Measurements from ENCODE around the gene TAF4B. TPM values are rescaled to one million over a fixed set of nuclear protein-coding genes. Genes with fewer than 3 reads are reported as not detected.
"Not testable (repeated sequence)": the region's sequence is repeated elsewhere in the genome, so short reads cannot be mapped to it uniquely, and the experiment has no call there.

Gene TAF4B
- total and polyA plus RNA-seq, 4 donors: 1.6 to 5.9 (median 2.4) TPM

DNA sequence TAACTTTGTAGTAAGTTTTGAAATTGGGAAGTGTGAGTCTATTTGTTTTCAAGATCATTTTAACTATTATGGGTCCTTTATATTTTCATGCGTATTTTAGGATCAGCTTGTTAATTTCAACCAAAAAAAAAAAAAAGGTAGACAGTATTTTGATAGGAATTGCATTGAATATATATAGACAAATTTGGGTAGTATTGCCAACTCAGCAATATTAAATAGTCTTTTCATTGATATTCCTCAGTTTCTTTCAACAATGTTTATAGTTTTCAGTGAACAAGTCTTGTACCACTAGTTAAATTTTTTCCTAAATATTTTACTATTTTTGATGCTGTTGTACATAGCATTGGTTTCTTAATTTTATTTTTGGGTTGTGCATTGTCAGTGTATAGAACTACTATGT, 149.9 kb downstream of the TAF4B start:
- no peak for TF ChIP-seq CTCF (IDR thresholded peaks at IDR 0.05; ENCODE audit: control extremely low read depth, extremely low read depth)
- WGBS, 2 donors: 91 to 93% methylated on average over 1 of the region's 1 CpG
- DNase-seq (no peak), ATAC-seq (ENCODE audit: insufficient read depth, low FRiP score) (no peak)
- H3K27ac ChIP-seq (ENCODE audit: low read depth in 1 of 2, low read length in 1 of 2): no peak overlapping the region
- H3K9me3 ChIP-seq (ENCODE audit: control insufficient read depth in 4 of 4, insufficient read depth in 3 of 4, low read length in 3 of 4): no peaks in the 10 kb centered on the region
- H3K9ac ChIP-seq (ENCODE audit: insufficient read depth in 1 of 2, low read length in 2 of 2): no peak overlapping the region
- no peak overlapping the region for H3K4me3 ChIP-seq
- no peaks in the 10 kb centered on the region for H3K27me3 ChIP-seq (ENCODE audit: control insufficient read depth in 3 of 3, insufficient read depth in 3 of 3, low read length in 2 of 3)
- H3K4me1 ChIP-seq (ENCODE audit: control insufficient read depth in 5 of 5, insufficient read depth in 5 of 5, low read length in 5 of 5): no peaks in the 10 kb centered on the region
- no peaks in the 10 kb centered on the region for H3K36me3 ChIP-seq (ENCODE audit: control insufficient read depth in 4 of 4, insufficient read depth in 4 of 4, low read length in 4 of 4)

- H3K27me3 ChIP-seq (ENCODE audit: control insufficient read depth in 3 of 3, insufficient read depth in 3 of 3, low read length in 2 of 3): no peaks in the 10 kb centered on the region
- no peak for TF ChIP-seq CTCF (IDR thresholded peaks at IDR 0.05; ENCODE audit: control extremely low read depth, extremely low read depth)
- no peak overlapping the region for H3K4me3 ChIP-seq
- no peak overlapping the region for H3K9ac ChIP-seq (ENCODE audit: insufficient read depth in 1 of 2, low read length in 2 of 2)
- H3K4me1 ChIP-seq (ENCODE audit: control insufficient read depth in 5 of 5, insufficient read depth in 5 of 5, low read length in 5 of 5): no peaks in the 10 kb centered on the region
- no peaks in the 10 kb centered on the region for H3K36me3 ChIP-seq (ENCODE audit: control insufficient read depth in 4 of 4, insufficient read depth in 4 of 4, low read length in 4 of 4)
- no peak for ATAC-seq (ENCODE audit: insufficient read depth, low FRiP score)
- no peak overlapping the region for H3K27ac ChIP-seq (ENCODE audit: low read depth in 1 of 2, low read length in 1 of 2)
- H3K9me3 ChIP-seq (ENCODE audit: control insufficient read depth in 4 of 4, insufficient read depth in 3 of 4, low read length in 3 of 4): no peaks in the 10 kb centered on the region
- DNase-seq: no peak
These were observed 152.5 kb downstream of the TAF4B start for GRCh38 chr18:26378701-26379100.

GRCh38 chr18:26381555-26381954, 155.3 kb downstream of the TAF4B start:
- not testable (repeated sequence) for H3K27me3 ChIP-seq (ENCODE audit: control insufficient read depth in 3 of 3, insufficient read depth in 3 of 3, low read length in 2 of 3); H3K27ac ChIP-seq (ENCODE audit: low read depth in 1 of 2, low read length in 1 of 2); ATAC-seq (ENCODE audit: insufficient read depth, low FRiP score); H3K9ac ChIP-seq (ENCODE audit: insufficient read depth in 1 of 2, low read length in 2 of 2); H3K9me3 ChIP-seq (ENCODE audit: control insufficient read depth in 4 of 4, insufficient read depth in 3 of 4, low read length in 3 of 4); H3K4me3 ChIP-seq; H3K36me3 ChIP-seq (ENCODE audit: control insufficient read depth in 4 of 4, insufficient read depth in 4 of 4, low read length in 4 of 4); DNase-seq
- H3K4me1 ChIP-seq (ENCODE audit: control insufficient read depth in 5 of 5, insufficient read depth in 5 of 5, low read length in 5 of 5): peaks cover 0 to 14% (median 4%) of the 10 kb centered on the region in 5 donors
- 97 to 98% methylated on average over 8 of the region's 8 CpGs for WGBS, 2 donors

- Histone ChIP-seq H3K4me1 (ENCODE audit: control insufficient read depth in 5 of 5, insufficient read depth in 5 of 5, low read length in 5 of 5) (peaks cover 0 to 14% (median 5%) of the 10 kb centered on the region in 5 donors), H3K9me3 (ENCODE audit: control insufficient read depth in 4 of 4, insufficient read depth in 3 of 4, low read length in 3 of 4) (no peaks in the 10 kb centered on the region), H3K9ac (ENCODE audit: insufficient read depth in 1 of 2, low read length in 2 of 2) (no peak overlapping the region), H3K27ac (ENCODE audit: low read depth in 1 of 2, low read length in 1 of 2) (no peak overlapping the region), H3K36me3 (ENCODE audit: control insufficient read depth in 4 of 4, insufficient read depth in 4 of 4, low read length in 4 of 4) (no peaks in the 10 kb centered on the region), H3K27me3 (ENCODE audit: control insufficient read depth in 3 of 3, insufficient read depth in 3 of 3, low read length in 2 of 3) (no peaks in the 10 kb centered on the region), H3K4me3 (no peak overlapping the region)
- peak; percentile 23 for TF ChIP-seq CTCF (IDR thresholded peaks at IDR 0.05; ENCODE audit: control extremely low read depth, extremely low read depth)
- WGBS, 2 donors: 35 to 50% methylated on average over 2 of the region's 2 CpGs
- no peak for ATAC-seq (ENCODE audit: insufficient read depth, low FRiP score)
- peak in 2 of 3 donors; percentile 63 to 75 for DNase-seq
These were observed 157.4 kb downstream of the TAF4B start for GRCh38 chr18:26383454-26384270.
